IMR-90 (cell line): ENCODE data around the gene ACTR10. TPM values are rescaled to one million over a fixed set of nuclear protein-coding genes. Genes with fewer than 3 reads are reported as not detected.

ENCODE experiments used
- ATAC-seq: fragments of 200-7000 bp; cut with Tn5 transposase; 2 replicates; pipeline ENCODE4 v1.9.1; 2020; ENCODE audit warnings: low read depth, mild to moderate bottlenecking, moderate library complexity
- BruUV-seq: library from RNA; stranded (reverse); fragments of 400-500 nt; replicated peaks from 2 replicates; lab custom pipeline; 2021; lab: Mats Ljungman, UMichigan
- CTCF ChIA-PET: fragments of 300-600 bp; formaldehyde crosslinking; extraction: SDS; loops from one replicate; lab custom pipeline; 2021; ENCODE audit warnings: antibody characterized with exemption; lab: Yijun Ruan, JAX
- POLR2A ChIA-PET: fragments of 300-600 bp; sonication (Branson Sonifier 250); formaldehyde crosslinking; loops from one replicate; lab custom pipeline; 2022; ENCODE audit warnings: antibody characterized with exemption; ENCODE audit not compliant: unreplicated experiment; lab: Charles Lee
- DNase-seq: peaks from one replicate; pipeline ENCODE4 v3.0.0; 2013
- H2AFZ ChIP-seq: replicated peaks from 2 replicates; pipeline ENCODE3; 2013; ENCODE audit warnings: low read length, mild to moderate bottlenecking; ENCODE audit not compliant: poor library complexity
- H2AK5ac ChIP-seq: 2 replicates; pipeline ENCODE4 v1.6.1; 2013; ENCODE audit warnings: low read depth, low read length, inconsistent platforms
- H2AK9ac ChIP-seq: replicated peaks from 2 replicates; pipeline ENCODE3; 2013; ENCODE audit warnings: mild to moderate bottlenecking, low read depth, low read length, moderate library complexity; ENCODE audit not compliant: poor library complexity
- H2BK120ac ChIP-seq: 2 replicates; pipeline ENCODE4 v1.6.1; 2013; ENCODE audit warnings: low read depth, low read length, inconsistent platforms
- H2BK15ac ChIP-seq: 3 replicates; pipeline ENCODE4 v1.6.1; 2013; ENCODE audit warnings: low read depth, low read length, inconsistent platforms
- H2BK20ac ChIP-seq: 2 replicates; pipeline ENCODE4 v1.6.1; 2013; ENCODE audit warnings: low read depth, mild to moderate bottlenecking, inconsistent platforms, low read length, moderate library complexity
- H2BK5ac ChIP-seq: 2 replicates; pipeline ENCODE4 v1.6.1; 2013; ENCODE audit warnings: mild to moderate bottlenecking, low read depth, low read length, inconsistent platforms; ENCODE audit not compliant: poor library complexity, severe bottlenecking
- H3K14ac ChIP-seq: replicated peaks from 2 replicates; pipeline ENCODE4 v1.6.1; 2013; ENCODE audit warnings: low read depth, low read length, inconsistent platforms
- H3K18ac ChIP-seq: 2 replicates; pipeline ENCODE4 v1.6.1; 2013; ENCODE audit warnings: low read depth, low read length, control low read depth
- H3K23ac ChIP-seq: 2 replicates; pipeline ENCODE4 v1.6.1; 2013; ENCODE audit warnings: low read depth, low read length, inconsistent platforms
- H3K27ac ChIP-seq: 2 replicates; pipeline ENCODE4 v1.5.1; 2013; ENCODE audit warnings: mild to moderate bottlenecking, control low read depth, low read length; ENCODE audit not compliant: insufficient read depth
- H3K27me3 ChIP-seq: 2 replicates; pipeline ENCODE4 v1.6.1; 2013; ENCODE audit warnings: low read length; ENCODE audit not compliant: control insufficient read depth, insufficient read depth
- H3K36me3 ChIP-seq: 2 replicates; pipeline ENCODE4 v1.6.1; 2013; ENCODE audit warnings: low read length, mixed read lengths; ENCODE audit not compliant: control insufficient read depth, insufficient read depth
- H3K4ac ChIP-seq: 2 replicates; pipeline ENCODE4 v1.6.1; 2013; ENCODE audit warnings: low read depth, low read length, inconsistent platforms
- H3K4me1 ChIP-seq: 2 replicates; pipeline ENCODE4 v1.6.1; 2013; ENCODE audit warnings: low read length, mixed read lengths; ENCODE audit not compliant: control insufficient read depth, insufficient read depth
- H3K4me2 ChIP-seq: 2 replicates; pipeline ENCODE4 v1.6.1; 2013; ENCODE audit warnings: low read depth, mild to moderate bottlenecking, control low read depth, low read length, moderate library complexity
- H3K4me3 ChIP-seq: 2 replicates; pipeline ENCODE4 v1.5.1; 2013; ENCODE audit warnings: low read depth, mild to moderate bottlenecking, control low read depth, low read length, moderate library complexity; ENCODE audit not compliant: insufficient read depth
- H3K56ac ChIP-seq: 2 replicates; pipeline ENCODE4 v1.6.1; 2013; ENCODE audit warnings: low read length, inconsistent platforms; ENCODE audit not compliant: insufficient read depth; ENCODE audit errors: extremely low read depth
- H3K79me1 ChIP-seq, 2 experiments: 2 replicates each; pipeline ENCODE4 v1.6.1; 2013; ENCODE audit warnings: low read length in 2 of 2, inconsistent platforms in 1 of 2, low read depth in 1 of 2
- H3K9ac ChIP-seq: 2 replicates; pipeline ENCODE4 v1.6.1; 2013; ENCODE audit warnings: low read depth, low read length, control low read depth
- H3K9me1 ChIP-seq: 2 replicates; pipeline ENCODE4 v1.6.1; 2013; ENCODE audit warnings: low read length, inconsistent platforms; ENCODE audit not compliant: insufficient read depth
- H3K9me3 ChIP-seq: 2 replicates; pipeline ENCODE4 v1.6.1; 2013; ENCODE audit warnings: low read length; ENCODE audit not compliant: control insufficient read depth, insufficient read depth
- H4K20me1 ChIP-seq: 2 replicates; pipeline ENCODE4 v1.6.1; 2013; ENCODE audit warnings: low read length, inconsistent platforms; ENCODE audit not compliant: insufficient read depth
- H4K5ac ChIP-seq: 2 replicates; pipeline ENCODE4 v1.6.1; 2013; ENCODE audit warnings: mild to moderate bottlenecking, low read depth, low read length, control low read depth
- H4K8ac ChIP-seq, 2 experiments: 2 replicates each; pipeline ENCODE4 v1.6.1; 2013; ENCODE audit warnings: low read depth in 2 of 2, low read length in 2 of 2, control low read depth in 1 of 2, inconsistent platforms in 1 of 2
- H4K91ac ChIP-seq: 2 replicates; pipeline ENCODE4 v1.6.1; 2013; ENCODE audit warnings: low read depth, low read length, inconsistent platforms; ENCODE audit not compliant: insufficient read depth
- CHD1 ChIP-seq: IDR thresholded peaks from 2 replicates; pipeline ENCODE4 v1.6.1; 2012; ENCODE audit warnings: low read depth, low read length, improper control_type of control experiment
- MAFK ChIP-seq: IDR thresholded peaks from 2 replicates; pipeline ENCODE4 v1.6.1; 2012; ENCODE audit warnings: low read depth, low read length, improper control_type of control experiment
- MXI1 ChIP-seq: IDR thresholded peaks from 2 replicates; pipeline ENCODE4 v1.6.1; 2012; ENCODE audit warnings: low read depth, mild to moderate bottlenecking, low read length, moderate library complexity, borderline replicate concordance
- NFE2L2 ChIP-seq: fragments of 150-350 bp; IDR thresholded peaks from 2 replicates; pipeline ENCODE4 v1.6.1; 2016; ENCODE audit warnings: low read depth, mild to moderate bottlenecking, low read length
- POLR2A ChIP-seq: IDR thresholded peaks from 2 replicates; pipeline ENCODE4 v1.6.1; 2012; ENCODE audit warnings: mild to moderate bottlenecking, low read depth, low read length
- RCOR1 ChIP-seq: IDR thresholded peaks from 2 replicates; pipeline ENCODE4 v1.6.1; 2012; ENCODE audit warnings: mild to moderate bottlenecking, low read length, improper control_type of control experiment; ENCODE audit not compliant: insufficient replicate concordance
- SMC3 ChIP-seq: fragments of 150-350 bp; IDR thresholded peaks from 2 replicates; pipeline ENCODE4 v1.6.1; 2016; ENCODE audit warnings: low read depth, mild to moderate bottlenecking, antibody characterized with exemption, low read length, moderate library complexity
- WGBS, 2 experiments: methylation state at CpG; one replicate each; pipeline versions ENCODE4 v1.1.5 to v1.1.7; 2013; ENCODE audit warnings: missing lambda C conversion rate in 2 of 2; ENCODE audit not compliant: insufficient read length in 1 of 2; ENCODE audit errors: extremely low coverage in 2 of 2; 5-methylcytosine and 5-hydroxymethylcytosine counted together
- dilution Hi-C: fragments of 300-500 bp; cut with HindIII; formaldehyde crosslinking; loops from one replicate; pipeline ENCODE4 v1.14.3; 2018; ENCODE audit warnings: low sequenced_read_pairs; ENCODE audit not compliant: unreplicated experiment
- in situ Hi-C: fragments of 300-500 bp; cut with MboI; formaldehyde crosslinking; loops from 3 replicates; pipeline ENCODE4 v1.14.3; 2019; ENCODE audit warnings: low sequenced_read_pairs, inconsistent platforms, mixed read lengths
- intact Hi-C: fragments of 100-400 bp; cut with micrococcal nuclease; formaldehyde crosslinking; loops from 2 replicates; pipeline ENCODE4 v1.10.0; 2022
- polyA plus RNA-seq, 3 experiments: library from polyadenylated mRNA; depleted of rRNA; stranded (reverse); fragments of >200 nt; gene quantifications; 2 replicates each; pipeline ENCODE4 v1.2.3, GENCODE V29; 2012; ENCODE audit warnings: low replicate concordance in 1 of 3
- total RNA-seq: library from RNA; depleted of rRNA; stranded (reverse); fragments of >200 nt; gene quantifications from 2 replicates; pipeline ENCODE4 v1.2.3, GENCODE V29; 2012
- TF ChIP-seq, protein P1 (sequence below): conservative IDR thresholded peaks from 2 replicates; pipeline ENCODE4 v1.5.1; 2012; ENCODE audit warnings: mild to moderate bottlenecking, low read depth, low read length, improper control_type of control experiment
- TF ChIP-seq, protein P2 (sequence below): fragments of 150-350 bp; IDR thresholded peaks from 2 replicates; pipeline ENCODE4 v1.6.1; 2016; ENCODE audit warnings: low read depth, mild to moderate bottlenecking, low read length, moderate library complexity, borderline replicate concordance

The ACTR10 gene
- total and polyA plus RNA-seq, 2 of the 4 experiments (the other 2 are of a cell fraction), result 71.0 to 71.7 TPM

DNA sequence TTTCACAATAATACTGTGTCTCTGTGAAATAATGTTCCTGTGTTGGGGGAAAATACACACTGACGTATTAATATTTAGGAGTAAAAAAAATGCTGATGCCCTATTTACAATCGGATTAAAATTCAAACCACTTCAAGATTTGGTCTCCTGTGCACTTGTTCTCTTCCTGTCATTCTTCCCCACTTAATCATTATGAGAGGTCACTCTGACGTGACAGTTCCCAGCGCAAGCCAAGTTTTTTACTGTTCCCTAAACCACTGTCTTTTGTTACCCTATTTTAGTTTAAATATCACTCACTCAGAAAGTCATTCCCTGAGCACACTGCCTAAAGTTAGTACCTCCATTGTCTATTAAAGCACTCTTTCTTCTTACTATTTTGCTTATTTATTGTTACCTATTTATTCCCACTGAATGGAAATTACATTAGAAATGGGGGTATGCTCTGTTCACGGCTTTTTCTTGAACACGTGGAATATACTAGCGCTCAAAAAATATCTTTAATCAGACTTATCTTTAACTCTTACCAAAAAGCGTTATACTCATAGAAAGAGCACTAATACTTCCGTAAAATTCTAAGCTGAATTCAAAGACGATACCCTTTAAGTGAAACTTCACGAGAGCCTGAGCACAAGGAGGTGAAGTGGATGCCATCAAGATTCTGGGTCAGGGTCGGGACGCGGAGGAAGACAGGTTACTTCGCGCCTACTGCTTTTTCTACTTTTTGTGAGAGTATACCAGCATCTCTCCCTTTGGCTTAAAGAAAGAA, 44.0 kb downstream of the ACTR10 start:
- Histone ChIP-seq H4K91ac (no peak overlapping the region), H3K14ac (peak overlapping the region; percentile 32; the same call in 1 of the 2 replicates), H4K20me1 (peaks cover 25% of the 10 kb centered on the region; the same call in 1 of the 2 replicates), H2AFZ (peak overlapping the region; percentile 68), H3K27me3 (no peaks in the 10 kb centered on the region), H3K36me3 (no peaks in the 10 kb centered on the region), H3K56ac (peak overlapping the region; percentile 22; the same call in 1 of the 2 replicates), H4K5ac (peak overlapping the region; percentile 46; the same call in 1 of the 2 replicates), H2BK15ac (no peak overlapping the region; the same call in 2 of the 3 replicates), H4K8ac (peak overlapping the region; percentile 68 to 69; a peak in 3 of 4 replicates), H3K4me3 (peak overlapping the region; percentile 75), H2AK9ac (no peak overlapping the region), H3K27ac (peak overlapping the region; percentile 63), H3K23ac (peak overlapping the region; percentile 11; the same call in 1 of the 2 replicates), H3K4ac (peak overlapping the region; percentile 49; the same call in 1 of the 2 replicates), H2BK5ac (peak overlapping the region; percentile 61), H2AK5ac (no peak overlapping the region), H2BK20ac (no peak overlapping the region), H3K9me3 (no peaks in the 10 kb centered on the region), H3K4me2 (peak overlapping the region; percentile 76), H2BK120ac (no peak overlapping the region), H3K9ac (peak overlapping the region; percentile 70), H3K18ac (peak overlapping the region; percentile 14; the same call in 1 of the 2 replicates), H3K4me1 (no peaks in the 10 kb centered on the region), H3K9me1 (no peaks in the 10 kb centered on the region), H3K79me1 (peaks cover 0 to 12% of the 10 kb centered on the region in 2 experiments; a peak in 2 of 4 replicates)
- no TSS peak for BruUV-seq
- DNase-seq (no peak), ATAC-seq (peak; percentile 42)
- intact Hi-C loops (loop anchor here (5.0 kb wide), 1 partner anchor 137 kb away; no protein-coding TSS in a partner anchor), in situ Hi-C loops (loop anchor here (25.0 kb wide), 1 partner anchor 982 kb away; the partner anchor contains the start of genes AP5M1 and EXOC5), dilution Hi-C loops (no loop called here)
- TF ChIP-seq POLR2A (no peak), RCOR1 (no peak), CHD1 (no peak), MAFK (no peak), NFE2L2 (no peak), SMC3 (no peak), MXI1 (no peak)
- TF ChIP-seq, protein P1, sequence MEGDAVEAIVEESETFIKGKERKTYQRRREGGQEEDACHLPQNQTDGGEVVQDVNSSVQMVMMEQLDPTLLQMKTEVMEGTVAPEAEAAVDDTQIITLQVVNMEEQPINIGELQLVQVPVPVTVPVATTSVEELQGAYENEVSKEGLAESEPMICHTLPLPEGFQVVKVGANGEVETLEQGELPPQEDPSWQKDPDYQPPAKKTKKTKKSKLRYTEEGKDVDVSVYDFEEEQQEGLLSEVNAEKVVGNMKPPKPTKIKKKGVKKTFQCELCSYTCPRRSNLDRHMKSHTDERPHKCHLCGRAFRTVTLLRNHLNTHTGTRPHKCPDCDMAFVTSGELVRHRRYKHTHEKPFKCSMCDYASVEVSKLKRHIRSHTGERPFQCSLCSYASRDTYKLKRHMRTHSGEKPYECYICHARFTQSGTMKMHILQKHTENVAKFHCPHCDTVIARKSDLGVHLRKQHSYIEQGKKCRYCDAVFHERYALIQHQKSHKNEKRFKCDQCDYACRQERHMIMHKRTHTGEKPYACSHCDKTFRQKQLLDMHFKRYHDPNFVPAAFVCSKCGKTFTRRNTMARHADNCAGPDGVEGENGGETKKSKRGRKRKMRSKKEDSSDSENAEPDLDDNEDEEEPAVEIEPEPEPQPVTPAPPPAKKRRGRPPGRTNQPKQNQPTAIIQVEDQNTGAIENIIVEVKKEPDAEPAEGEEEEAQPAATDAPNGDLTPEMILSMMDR, result no peak
- TF ChIP-seq, protein P2, sequence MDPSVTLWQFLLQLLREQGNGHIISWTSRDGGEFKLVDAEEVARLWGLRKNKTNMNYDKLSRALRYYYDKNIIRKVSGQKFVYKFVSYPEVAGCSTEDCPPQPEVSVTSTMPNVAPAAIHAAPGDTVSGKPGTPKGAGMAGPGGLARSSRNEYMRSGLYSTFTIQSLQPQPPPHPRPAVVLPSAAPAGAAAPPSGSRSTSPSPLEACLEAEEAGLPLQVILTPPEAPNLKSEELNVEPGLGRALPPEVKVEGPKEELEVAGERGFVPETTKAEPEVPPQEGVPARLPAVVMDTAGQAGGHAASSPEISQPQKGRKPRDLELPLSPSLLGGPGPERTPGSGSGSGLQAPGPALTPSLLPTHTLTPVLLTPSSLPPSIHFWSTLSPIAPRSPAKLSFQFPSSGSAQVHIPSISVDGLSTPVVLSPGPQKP, result no peak
- POLR2A ChIA-PET, result interaction anchor here (0.8 kb wide), 1 partner anchor 54 kb away, joined by 3 read pairs; the partner anchor contains the start of gene ARID4A
- CTCF ChIA-PET, result interaction anchor here (0.8 kb wide), 1 partner anchor 137 kb away, joined by 3 read pairs; no protein-coding TSS in a partner anchor
- 10% methylated on average over 2 of the region's 16 CpGs; no CpG with 5 or more reads in 1 of the 2 experiments for WGBS, 2 experiments
